HepG2 (cell line): ENCODE results near the gene ARHGAP29. TPM values are rescaled to one million over a fixed set of nuclear protein-coding genes. Genes with fewer than 3 reads are reported as not detected.

Source experiments
- ATF1 ChIP-seq: IDR thresholded peaks from 2 replicates; pipeline ENCODE4 v1.6.1; 2016; ENCODE audit warnings: mild to moderate bottlenecking, control low read depth
- ATF3 ChIP-seq: sonication (generic); formaldehyde crosslinking; IDR thresholded peaks from 2 replicates; pipeline ENCODE4 v1.4.0; 2020; ENCODE audit warnings: missing genetic modification reagents
- ATF5 ChIP-seq: sonication (generic); formaldehyde crosslinking; IDR thresholded peaks from 2 replicates; pipeline ENCODE4 v1.4.0; 2020; ENCODE audit warnings: mild to moderate bottlenecking, low read depth, missing genetic modification reagents
- ATF6 ChIP-seq: sonication (generic); formaldehyde crosslinking; conservative IDR thresholded peaks from 2 replicates; pipeline ENCODE4 v1.4.0; 2020; ENCODE audit warnings: missing genetic modification reagents
- CBX2 ChIP-seq, 2 experiments: fragments of 200-600 bp in 1 of 2; sonication (generic); formaldehyde crosslinking in 1 of 2; IDR thresholded peaks; 2 replicates each; pipeline versions ENCODE4 v1.7.0 to v1.8.1; 2018 to 2022; ENCODE audit warnings: low read depth in 2 of 2, low read length in 1 of 2, mild to moderate bottlenecking in 1 of 2, missing genetic modification reagents in 1 of 2
- ELF1 ChIP-seq: sonication (generic); formaldehyde crosslinking; IDR thresholded peaks from 2 replicates; pipeline ENCODE4 v1.4.0; 2020; ENCODE audit warnings: missing genetic modification reagents
- FOSL1 ChIP-seq: sonication (generic); formaldehyde crosslinking; IDR thresholded peaks from 2 replicates; pipeline ENCODE4 v1.9.0; 2021; ENCODE audit warnings: missing genetic modification reagents, borderline replicate concordance
- LBX2 ChIP-seq: sonication (generic); formaldehyde crosslinking; IDR thresholded peaks from 2 replicates; pipeline ENCODE4 v1.5.0; 2020; ENCODE audit warnings: missing genetic modification reagents, mild to moderate bottlenecking, borderline replicate concordance
- NONO ChIP-seq, 2 experiments: fragments of 450-650 bp in 1 of 2; sonication (generic) in 1 of 2; formaldehyde crosslinking in 1 of 2; IDR thresholded peaks in 1 of 2; conservative IDR thresholded peaks in 1 of 2; 2 replicates each; pipeline versions ENCODE4 v1.6.1 to v1.8.0; 2017 to 2022; ENCODE audit warnings: mild to moderate bottlenecking in 1 of 2, missing genetic modification reagents in 1 of 2, moderate library complexity in 1 of 2
- PHB2 ChIP-seq: fragments of 450-650 bp; IDR thresholded peaks from 2 replicates; pipeline ENCODE4 v1.6.1; 2018; ENCODE audit not compliant: partially characterized antibody
- PLRG1 ChIP-seq: fragments of 450-650 bp; conservative IDR thresholded peaks from 2 replicates; pipeline ENCODE4 v1.6.1; 2016
- RFX3 ChIP-seq: IDR thresholded peaks from 2 replicates; pipeline ENCODE4 v1.6.1; 2016; ENCODE audit warnings: missing biosample characterization, missing genetic modification reagents
- U2AF2 ChIP-seq: fragments of 200-400 bp; formaldehyde crosslinking; IDR thresholded peaks from 2 replicates; pipeline ENCODE4 v1.6.1; 2017; ENCODE audit warnings: low read depth, mild to moderate bottlenecking, low read length
- ZFP62 ChIP-seq: sonication (generic); formaldehyde crosslinking; IDR thresholded peaks from 2 replicates; pipeline ENCODE4 v1.4.0; 2020; ENCODE audit warnings: missing genetic modification reagents
- ZIK1 ChIP-seq: sonication (generic); formaldehyde crosslinking; IDR thresholded peaks from 2 replicates; pipeline ENCODE4 v1.5.0; 2020; ENCODE audit warnings: mild to moderate bottlenecking, low read depth, missing genetic modification reagents, borderline replicate concordance
- ZNF121 ChIP-seq: sonication (generic); formaldehyde crosslinking; IDR thresholded peaks from 2 replicates; pipeline ENCODE4 v1.5.0; 2020; ENCODE audit warnings: mild to moderate bottlenecking, missing genetic modification reagents
- ZNF253 ChIP-seq: sonication (generic); formaldehyde crosslinking; IDR thresholded peaks from 2 replicates; pipeline ENCODE4 v1.8.0; 2022; ENCODE audit warnings: mild to moderate bottlenecking, missing genetic modification reagents, borderline replicate concordance
- ZNF256 ChIP-seq: sonication (generic); formaldehyde crosslinking; conservative IDR thresholded peaks from 2 replicates; pipeline ENCODE4 v1.4.0; 2020; ENCODE audit warnings: missing genetic modification reagents
- ZNF564 ChIP-seq: sonication (generic); formaldehyde crosslinking; IDR thresholded peaks from 2 replicates; pipeline ENCODE4 v1.8.1; 2023; ENCODE audit warnings: mild to moderate bottlenecking, missing genetic modification reagents
- ZNF580 ChIP-seq: IDR thresholded peaks from 2 replicates; pipeline ENCODE4 v1.6.1; 2016; ENCODE audit warnings: low read depth, borderline replicate concordance
- ZNF597 ChIP-seq: sonication (generic); formaldehyde crosslinking; IDR thresholded peaks from 2 replicates; pipeline ENCODE4 v1.5.0; 2020; ENCODE audit warnings: missing genetic modification reagents
- ZNF703 ChIP-seq: sonication (generic); formaldehyde crosslinking; IDR thresholded peaks from 2 replicates; pipeline ENCODE4 v1.5.1; 2020; ENCODE audit warnings: missing genetic modification reagents, mild to moderate bottlenecking, moderate library complexity, borderline replicate concordance
- ZNF749 ChIP-seq: sonication (generic); formaldehyde crosslinking; IDR thresholded peaks from 2 replicates; pipeline ENCODE4 v1.8.0; 2022; ENCODE audit warnings: mild to moderate bottlenecking, missing genetic modification reagents, moderate library complexity, borderline replicate concordance
- ZNF816 ChIP-seq: sonication (generic); formaldehyde crosslinking; IDR thresholded peaks from 2 replicates; pipeline ENCODE4 v1.8.0; 2022; ENCODE audit warnings: missing genetic modification reagents, mild to moderate bottlenecking, borderline replicate concordance
- polyA plus RNA-seq, 8 experiments: library from polyadenylated mRNA; depleted of rRNA in 3 of 8; stranded (reverse) in 7 of 8; unstranded in 1 of 8; fragments of >200 nt; fragmentation: Illumina TruSeq in 4 of 8; extraction: Trizol in 4 of 8; gene quantifications; 2 replicates each; pipeline versions ENCODE4 v1.2.1 to v1.2.3, GENCODE V29; 2011 to 2016; ENCODE audit warnings: low read depth in 4 of 8, missing spikeins in 1 of 8, mixed read lengths in 1 of 8; ENCODE audit not compliant: insufficient read depth in 1 of 8
- total RNA-seq, 5 experiments: library from RNA; depleted of rRNA; stranded (reverse); fragments of >200 nt; fragmentation: Illumina TruSeq; extraction: Trizol; gene quantifications; 2 replicates each; pipeline ENCODE4 v1.2.3, GENCODE V29; 2016; ENCODE audit warnings: low read depth in 1 of 5

ARHGAP29 gene
- total and polyA plus RNA-seq, 2 of the 13 experiments (the other 11 are each of a cell fraction or from before 2014, with no cell fraction given), result 12.8 to 18.3 TPM

- TF ChIP-seq ATF5 (no peak), ATF3 (CRISPR knock-in tag) (no peak), ZNF121 (CRISPR knock-in tag) (no peak), U2AF2 (no peak), ZFP62 (CRISPR knock-in tag) (no peak), ZNF253 (CRISPR knock-in tag) (no peak), ZNF597 (CRISPR knock-in tag) (no peak), ATF1 (CRISPR knock-in tag) (peak; percentile 44; the same call in 1 of the 2 replicates), LBX2 (CRISPR knock-in tag) (no peak), ZNF580 (CRISPR knock-in tag) (peak; percentile 57; the same call in 1 of the 2 replicates), ZNF749 (CRISPR knock-in tag) (no peak), ZIK1 (CRISPR knock-in tag) (no peak), ATF6 (CRISPR knock-in tag) (no peak), ZNF564 (CRISPR knock-in tag) (0 out of 2 replicates have a peak, but pooled peaks have one; percentile 48), CBX2 (IDR thresholded peaks at IDR 0.05; ENCODE audit: low read depth, low read length) (no peak), CBX2 (CRISPR knock-in tag; IDR thresholded peaks at IDR 0.05; ENCODE audit: low read depth) (no peak), PHB2 (no peak), ZNF816 (CRISPR knock-in tag) (peak; percentile 55; the same call in 1 of the 2 replicates), RFX3 (0 out of 2 replicates have a peak, but pooled peaks have one; percentile 15), FOSL1 (no peak), ELF1 (CRISPR knock-in tag) (no peak), PLRG1 (no peak), ZNF256 (CRISPR knock-in tag) (0 out of 2 replicates have a peak, but pooled peaks have one; percentile 35), ZNF703 (CRISPR knock-in tag) (no peak), NONO (IDR thresholded peaks at IDR 0.05) (no peak), NONO (CRISPR knock-in tag; conservative IDR thresholded peaks at IDR 0.05) (no peak)
Measured at GRCh38 chr1:94125551-94126514, 111.6 kb downstream of the ARHGAP29 start (continued).
